HEK293 (cell line): ENCODE results near the gene PALD1.

Source experiments
- CTCF ChIA-PET: fragments of 350-600 bp; formaldehyde crosslinking; extraction: SDS; loops from one replicate; lab custom pipeline; 2021; ENCODE audit warnings: antibody characterized with exemption; lab: Yijun Ruan, JAX
- POLR2A ChIA-PET: fragments of 300-600 bp; formaldehyde crosslinking; extraction: SDS; loops from one replicate; lab custom pipeline; 2020; ENCODE audit warnings: antibody characterized with exemption, inconsistent platforms; lab: Yijun Ruan, JAX
- H3K27ac ChIP-seq: fragments of 200-500 bp; sonication (Bioruptor generic); 2 replicates; pipeline ENCODE4 v1.5.1; 2014; ENCODE audit warnings: low read depth, low read length, control low read depth, inconsistent platforms; ENCODE audit errors: extremely low read depth
- H3K36me3 ChIP-seq, 2 experiments: fragments of 200-500 bp in 1 of 2; sonication (Bioruptor generic) in 1 of 2; 1 replicate in 1 of 2; 2 replicates in 1 of 2; pipeline ENCODE4 v1.5.1; 2014 to 2017; ENCODE audit warnings: inconsistent platforms in 2 of 2, low read length in 2 of 2; ENCODE audit not compliant: control insufficient read depth in 2 of 2, insufficient read depth in 1 of 2
- H3K4me1 ChIP-seq: fragments of 200-500 bp; sonication (Bioruptor generic); 2 replicates; pipeline ENCODE4 v1.5.1; 2014; ENCODE audit warnings: mild to moderate bottlenecking, low read length, inconsistent platforms; ENCODE audit not compliant: control insufficient read depth, insufficient read depth
- H3K4me3 ChIP-seq: 2 replicates; pipeline ENCODE4 v1.5.1; 2011; ENCODE audit warnings: low read depth, mild to moderate bottlenecking, control low read depth, low read length, moderate library complexity
- H3K9me3 ChIP-seq: fragments of 200-500 bp; sonication (Bioruptor generic); 2 replicates; pipeline ENCODE4 v1.5.1; 2014; ENCODE audit warnings: low read depth, low read length, inconsistent platforms; ENCODE audit not compliant: control insufficient read depth, insufficient read depth
- INSM2 ChIP-seq: fragments of 450-650 bp; formaldehyde crosslinking; IDR thresholded peaks from 2 replicates; pipeline ENCODE4 v1.5.1; 2016; ENCODE audit warnings: missing biosample characterization, missing genetic modification characterization
- RBAK ChIP-seq: fragments of 450-650 bp; formaldehyde crosslinking; IDR thresholded peaks from 2 replicates; pipeline ENCODE4 v1.5.1; 2016; ENCODE audit warnings: missing biosample characterization, missing genetic modification characterization
- ZBTB21 ChIP-seq: fragments of 450-650 bp; formaldehyde crosslinking; IDR thresholded peaks from 2 replicates; pipeline ENCODE4 v1.5.1; 2017; ENCODE audit warnings: missing biosample characterization, missing genetic modification characterization
- ZBTB48 ChIP-seq: fragments of 450-650 bp; formaldehyde crosslinking; IDR thresholded peaks from 2 replicates; pipeline ENCODE4 v1.5.1; 2016; ENCODE audit warnings: missing biosample characterization, missing genetic modification characterization
- ZBTB6 ChIP-seq: fragments of 450-650 bp; formaldehyde crosslinking; IDR thresholded peaks from 2 replicates; pipeline ENCODE4 v1.5.1; 2017; ENCODE audit warnings: missing biosample characterization, missing genetic modification characterization
- ZNF169 ChIP-seq: fragments of 450-650 bp; formaldehyde crosslinking; IDR thresholded peaks from 2 replicates; pipeline ENCODE4 v1.5.1; 2016; ENCODE audit warnings: missing biosample characterization, missing genetic modification characterization
- ZNF18 ChIP-seq: fragments of 450-650 bp; formaldehyde crosslinking; IDR thresholded peaks from 2 replicates; pipeline ENCODE4 v1.5.1; 2016; ENCODE audit warnings: missing biosample characterization, missing genetic modification characterization
- ZNF202 ChIP-seq: fragments of 450-650 bp; formaldehyde crosslinking; IDR thresholded peaks from 2 replicates; pipeline ENCODE4 v1.5.1; 2016; ENCODE audit warnings: missing biosample characterization, missing genetic modification characterization, borderline replicate concordance
- ZNF214 ChIP-seq: fragments of 450-650 bp; formaldehyde crosslinking; IDR thresholded peaks from 2 replicates; pipeline ENCODE4 v1.5.1; 2017; ENCODE audit warnings: missing biosample characterization, mild to moderate bottlenecking, missing genetic modification characterization, borderline replicate concordance
- ZNF433 ChIP-seq: fragments of 450-650 bp; formaldehyde crosslinking; IDR thresholded peaks from 2 replicates; pipeline ENCODE4 v1.5.1; 2016; ENCODE audit warnings: missing biosample characterization, missing genetic modification characterization, low read depth
- ZNF560 ChIP-seq: fragments of 450-650 bp; formaldehyde crosslinking; IDR thresholded peaks from 2 replicates; pipeline ENCODE4 v1.5.1; 2017; ENCODE audit warnings: missing biosample characterization, missing genetic modification characterization, borderline replicate concordance
- ZNF654 ChIP-seq: fragments of 450-650 bp; formaldehyde crosslinking; IDR thresholded peaks from 2 replicates; pipeline ENCODE4 v1.5.1; 2016; ENCODE audit warnings: low read depth, missing biosample characterization, missing genetic modification characterization
- ZNF664 ChIP-seq: fragments of 450-650 bp; formaldehyde crosslinking; IDR thresholded peaks from 2 replicates; pipeline ENCODE4 v1.5.1; 2016; ENCODE audit warnings: missing biosample characterization, missing genetic modification characterization
- ZNF776 ChIP-seq: fragments of 450-650 bp; formaldehyde crosslinking; IDR thresholded peaks from 2 replicates; pipeline ENCODE4 v1.5.0; 2017; ENCODE audit warnings: missing biosample characterization, missing genetic modification characterization, borderline replicate concordance
- ZSCAN16 ChIP-seq: fragments of 450-650 bp; formaldehyde crosslinking; IDR thresholded peaks from 2 replicates; pipeline ENCODE4 v1.5.1; 2016; ENCODE audit warnings: missing biosample characterization, missing genetic modification characterization
- ZSCAN18 ChIP-seq: fragments of 450-650 bp; formaldehyde crosslinking; IDR thresholded peaks from 2 replicates; pipeline ENCODE4 v1.5.1; 2016; ENCODE audit warnings: missing biosample characterization, missing genetic modification characterization
- ZSCAN23 ChIP-seq: fragments of 450-650 bp; formaldehyde crosslinking; IDR thresholded peaks from 2 replicates; pipeline ENCODE4 v1.5.1; 2016; ENCODE audit warnings: missing biosample characterization, missing genetic modification characterization
- ZSCAN30 ChIP-seq: fragments of 450-650 bp; IDR thresholded peaks from 2 replicates; pipeline ENCODE4 v1.5.1; 2018; ENCODE audit warnings: missing biosample characterization, mild to moderate bottlenecking, missing genetic modification characterization, moderate library complexity
- TF ChIP-seq, protein P1 (sequence below): fragments of 450-650 bp; formaldehyde crosslinking; IDR thresholded peaks from 2 replicates; pipeline ENCODE4 v1.5.1; 2016; ENCODE audit warnings: missing biosample characterization, missing genetic modification characterization
- TF ChIP-seq, protein P2 (sequence below): fragments of 450-650 bp; formaldehyde crosslinking; IDR thresholded peaks from 2 replicates; pipeline ENCODE4 v1.5.1; 2017; ENCODE audit warnings: missing biosample characterization, missing genetic modification characterization

PALD1 gene

GRCh38 chr10:70590655-70591416, 112.3 kb downstream of the PALD1 start:
- TF ChIP-seq ZNF433 (tag by site-specific recombination) (no peak), ZBTB6 (no peak), ZSCAN23 (tag by site-specific recombination) (no peak), ZNF654 (tag by site-specific recombination) (no peak), RBAK (tag by site-specific recombination) (no peak), ZSCAN30 (tag by site-specific recombination) (no peak), ZNF560 (tag by site-specific recombination) (no peak), ZSCAN18 (tag by site-specific recombination) (no peak), ZNF776 (tag by site-specific recombination) (no peak), ZNF664 (tag by site-specific recombination) (no peak), ZSCAN16 (tag by site-specific recombination) (no peak), ZNF169 (tag by site-specific recombination) (no peak), ZBTB21 (tag by site-specific recombination) (no peak), ZBTB48 (no peak), ZNF214 (no peak), ZNF18 (tag by site-specific recombination) (no peak), ZNF202 (no peak), INSM2 (tag by site-specific recombination) (no peak)
- TF ChIP-seq, protein P1, sequence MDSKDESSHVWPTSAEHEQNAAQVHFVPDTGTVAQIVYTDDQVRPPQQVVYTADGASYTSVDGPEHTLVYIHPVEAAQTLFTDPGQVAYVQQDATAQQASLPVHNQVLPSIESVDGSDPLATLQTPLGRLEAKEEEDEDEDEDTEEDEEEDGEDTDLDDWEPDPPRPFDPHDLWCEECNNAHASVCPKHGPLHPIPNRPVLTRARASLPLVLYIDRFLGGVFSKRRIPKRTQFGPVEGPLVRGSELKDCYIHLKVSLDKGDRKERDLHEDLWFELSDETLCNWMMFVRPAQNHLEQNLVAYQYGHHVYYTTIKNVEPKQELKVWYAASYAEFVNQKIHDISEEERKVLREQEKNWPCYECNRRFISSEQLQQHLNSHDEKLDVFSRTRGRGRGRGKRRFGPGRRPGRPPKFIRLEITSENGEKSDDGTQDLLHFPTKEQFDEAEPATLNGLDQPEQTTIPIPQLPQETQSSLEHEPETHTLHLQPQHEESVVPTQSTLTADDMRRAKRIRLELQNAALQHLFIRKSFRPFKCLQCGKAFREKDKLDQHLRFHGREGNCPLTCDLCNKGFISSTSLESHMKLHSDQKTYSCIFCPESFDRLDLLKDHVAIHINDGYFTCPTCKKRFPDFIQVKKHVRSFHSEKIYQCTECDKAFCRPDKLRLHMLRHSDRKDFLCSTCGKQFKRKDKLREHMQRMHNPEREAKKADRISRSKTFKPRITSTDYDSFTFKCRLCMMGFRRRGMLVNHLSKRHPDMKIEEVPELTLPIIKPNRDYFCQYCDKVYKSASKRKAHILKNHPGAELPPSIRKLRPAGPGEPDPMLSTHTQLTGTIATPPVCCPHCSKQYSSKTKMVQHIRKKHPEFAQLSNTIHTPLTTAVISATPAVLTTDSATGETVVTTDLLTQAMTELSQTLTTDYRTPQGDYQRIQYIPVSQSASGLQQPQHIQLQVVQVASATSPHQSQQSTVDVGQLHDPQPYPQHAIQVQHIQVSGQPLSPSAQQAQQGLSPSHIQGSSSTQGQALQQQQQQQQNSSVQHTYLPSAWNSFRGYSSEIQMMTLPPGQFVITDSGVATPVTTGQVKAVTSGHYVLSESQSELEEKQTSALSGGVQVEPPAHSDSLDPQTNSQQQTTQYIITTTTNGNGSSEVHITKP (tag by site-specific recombination), result no peak
- TF ChIP-seq, protein P2, sequence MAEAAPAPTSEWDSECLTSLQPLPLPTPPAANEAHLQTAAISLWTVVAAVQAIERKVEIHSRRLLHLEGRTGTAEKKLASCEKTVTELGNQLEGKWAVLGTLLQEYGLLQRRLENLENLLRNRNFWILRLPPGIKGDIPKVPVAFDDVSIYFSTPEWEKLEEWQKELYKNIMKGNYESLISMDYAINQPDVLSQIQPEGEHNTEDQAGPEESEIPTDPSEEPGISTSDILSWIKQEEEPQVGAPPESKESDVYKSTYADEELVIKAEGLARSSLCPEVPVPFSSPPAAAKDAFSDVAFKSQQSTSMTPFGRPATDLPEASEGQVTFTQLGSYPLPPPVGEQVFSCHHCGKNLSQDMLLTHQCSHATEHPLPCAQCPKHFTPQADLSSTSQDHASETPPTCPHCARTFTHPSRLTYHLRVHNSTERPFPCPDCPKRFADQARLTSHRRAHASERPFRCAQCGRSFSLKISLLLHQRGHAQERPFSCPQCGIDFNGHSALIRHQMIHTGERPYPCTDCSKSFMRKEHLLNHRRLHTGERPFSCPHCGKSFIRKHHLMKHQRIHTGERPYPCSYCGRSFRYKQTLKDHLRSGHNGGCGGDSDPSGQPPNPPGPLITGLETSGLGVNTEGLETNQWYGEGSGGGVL (tag by site-specific recombination), result no peak
- H3K9me3 ChIP-seq, result no peaks in the 10 kb centered on the region
- no peak overlapping the region for H3K4me3 ChIP-seq
- CTCF ChIA-PET, result no interaction called here
- no peaks in the 10 kb centered on the region for H3K4me1 ChIP-seq
- H3K36me3 ChIP-seq, result no peaks in the 10 kb centered on the region
- POLR2A ChIA-PET, result interaction anchor here (0.6 kb wide), 1 partner anchor 14 kb away, joined by 4 read pairs; no protein-coding TSS in a partner anchor
- no peak overlapping the region for H3K27ac ChIP-seq
